Stimulated activated naive B cell treated with anti-CD40 and anti-IgM and Interleukin-4, amounts not matched to agents 10 μg/mL and 1 μg/mL and 100 μg/mL, for 72 hours (primary cell): Measurements from ENCODE around the gene SDC3.

Source experiments
- ATAC-seq, 2 donors: fragments of 150-1000 bp; cut with Tn5 transposase; replicated peaks; 2 replicates each; pipeline ENCODE4 v1.10.0; 2021; ENCODE audit warnings: moderate library complexity in 1 of 2
- DNase-seq: peaks from one replicate; pipeline ENCODE4 v3.0.0; 2021
- H3K27ac Mint-ChIP-seq: one replicate; pipeline ENCODE4 v1.8.0; 2022; ENCODE audit warnings: mild to moderate bottlenecking, mixed read lengths
- H3K27me3 Mint-ChIP-seq, 2 donors: one replicate each; pipeline ENCODE4 v1.8.0; 2022; ENCODE audit warnings: mixed read lengths in 2 of 2
- H3K36me3 Mint-ChIP-seq, 2 donors: one replicate each; pipeline ENCODE4 v1.8.0; 2022; ENCODE audit warnings: mixed read lengths in 2 of 2, mild to moderate bottlenecking in 1 of 2
- H3K4me1 Mint-ChIP-seq, 2 donors: one replicate each; pipeline ENCODE4 v1.8.0; 2022; ENCODE audit warnings: mixed read lengths in 2 of 2, mild to moderate bottlenecking in 1 of 2
- H3K4me3 Mint-ChIP-seq, 2 donors: one replicate each; pipeline ENCODE4 v1.8.0; 2022; ENCODE audit warnings: mild to moderate bottlenecking in 2 of 2, mixed read lengths in 2 of 2, moderate library complexity in 1 of 2
- H3K9me3 Mint-ChIP-seq, 2 donors: one replicate each; pipeline ENCODE4 v1.8.0; 2022; ENCODE audit warnings: mixed read lengths in 2 of 2, mild to moderate bottlenecking in 1 of 2

The SDC3 gene

DNA sequence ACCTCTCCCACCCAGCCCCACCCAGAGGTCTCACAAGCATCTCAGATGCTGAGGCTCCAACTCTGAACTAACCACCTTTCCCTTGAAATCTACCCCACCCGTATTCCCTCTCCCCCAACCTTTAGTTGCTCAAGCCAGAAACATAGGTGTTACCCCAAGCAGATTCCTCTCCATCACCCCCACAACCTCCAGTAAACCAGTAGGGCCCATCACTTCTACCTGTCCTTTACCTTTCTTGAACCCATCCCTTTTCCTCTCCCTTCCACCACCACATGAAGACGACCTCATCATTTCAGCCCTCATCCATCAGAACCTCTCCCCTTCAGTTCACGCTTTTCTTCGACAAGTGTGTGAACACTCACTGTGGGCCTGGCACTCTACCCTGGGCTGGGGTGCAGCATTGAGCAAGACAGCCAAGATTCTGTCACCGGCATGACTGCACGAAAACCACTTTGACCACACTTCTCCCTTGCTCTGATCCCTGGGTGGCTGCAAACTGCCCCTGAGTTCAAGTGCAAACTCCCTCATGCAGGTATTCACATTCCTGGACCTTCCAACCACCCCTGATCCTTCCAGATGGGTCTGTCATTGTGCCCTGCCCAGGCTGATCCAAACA, 85.5 kb downstream of the SDC3 start:
- Mint-ChIP-seq H3K36me3 (no peaks in the 10 kb centered on the region), H3K4me1 (peaks cover 17 to 25% of the 10 kb centered on the region in 2 donors), H3K9me3 (no peaks in the 10 kb centered on the region), H3K27me3 (peaks cover 64 to 65% of the 10 kb centered on the region in 2 donors), H3K4me3 (no peak overlapping the region), H3K27ac (no peak overlapping the region)
- ATAC-seq (no peak), DNase-seq (no peak)

DNA sequence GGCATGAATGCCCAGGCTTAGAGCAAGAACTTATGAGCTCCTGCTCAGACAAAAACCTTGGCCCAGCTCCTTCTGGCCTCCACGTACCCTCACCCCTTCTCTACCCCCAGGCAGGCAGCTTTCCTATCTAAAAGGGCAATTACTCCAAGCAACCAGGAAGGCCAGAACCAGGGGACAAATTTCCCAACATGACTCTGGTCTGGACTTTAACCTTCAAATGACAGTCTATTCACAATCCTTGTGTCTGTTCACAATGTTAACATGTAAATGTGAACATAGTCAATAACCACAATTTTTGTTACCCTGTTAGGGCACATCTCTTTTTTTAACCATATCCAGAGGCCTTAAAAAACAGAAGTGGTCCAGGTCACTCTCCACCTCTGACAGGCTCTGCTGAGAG, 86.6 kb downstream of the SDC3 start:
- Mint-ChIP-seq H3K4me3 (no peak overlapping the region), H3K27me3 (peaks cover 61 to 74% of the 10 kb centered on the region in 2 donors), H3K9me3 (no peaks in the 10 kb centered on the region), H3K27ac (no peak overlapping the region), H3K36me3 (no peaks in the 10 kb centered on the region), H3K4me1 (peaks cover 17 to 25% of the 10 kb centered on the region in 2 donors)
- ATAC-seq, result no peak
- no peak for DNase-seq

DNA sequence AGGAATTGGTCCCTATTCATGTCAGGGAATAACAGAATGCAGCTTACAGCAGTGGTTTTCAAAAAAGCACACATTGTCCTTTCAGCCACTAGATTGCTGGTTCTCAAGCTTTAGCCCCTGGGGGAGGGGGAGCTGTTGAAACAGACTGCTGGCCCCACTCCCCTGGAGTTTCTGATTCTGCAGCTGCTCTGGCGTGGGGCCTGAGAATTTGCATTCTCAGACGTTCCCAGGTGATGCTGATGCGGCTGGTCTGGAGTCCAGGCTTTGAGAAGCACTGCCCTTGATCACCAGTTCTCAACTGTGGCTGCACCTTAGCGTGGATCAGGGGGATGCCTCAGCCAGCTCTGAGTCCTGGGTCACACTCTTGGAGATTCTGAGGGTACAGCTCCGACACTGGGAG, 88.3 kb downstream of the SDC3 start:
- Mint-ChIP-seq H3K4me1 (peaks cover 17 to 23% of the 10 kb centered on the region in 2 donors), H3K36me3 (no peaks in the 10 kb centered on the region), H3K27ac (no peak overlapping the region), H3K9me3 (no peaks in the 10 kb centered on the region), H3K4me3 (no peak overlapping the region), H3K27me3 (peaks cover 49 to 68% of the 10 kb centered on the region in 2 donors)
- no peak for ATAC-seq
- no peak for DNase-seq
